Endothelial cell (in vitro differentiated cells): ENCODE measurements around the gene ZNF385B. TPM values are rescaled to one million over a fixed set of nuclear protein-coding genes. Genes with fewer than 3 reads are reported as not detected.

Experiments
- DNase-seq: peaks from one replicate; pipeline ENCODE4 v3.0.0; 2021; ENCODE audit warnings: low spot score
- H3K27ac Mint-ChIP-seq: one replicate; pipeline ENCODE4 v1.8.0; 2021; ENCODE audit warnings: mixed read lengths, inconsistent platforms; ENCODE audit not compliant: unreplicated experiment
- H3K27me3 Mint-ChIP-seq: one replicate; pipeline ENCODE4 v1.8.0; 2021; ENCODE audit warnings: mild to moderate bottlenecking, moderate library complexity, mixed read lengths, inconsistent platforms; ENCODE audit not compliant: unreplicated experiment
- H3K36me3 Mint-ChIP-seq: one replicate; pipeline ENCODE4 v1.8.0; 2021; ENCODE audit warnings: mild to moderate bottlenecking, low read depth, mixed read lengths, inconsistent platforms; ENCODE audit not compliant: unreplicated experiment
- H3K4me1 Mint-ChIP-seq: one replicate; pipeline ENCODE4 v1.8.0; 2021; ENCODE audit warnings: mild to moderate bottlenecking, mixed read lengths, inconsistent platforms; ENCODE audit not compliant: unreplicated experiment
- H3K4me3 Mint-ChIP-seq: one replicate; pipeline ENCODE4 v1.8.0; 2021; ENCODE audit warnings: mild to moderate bottlenecking, mixed read lengths, inconsistent platforms; ENCODE audit not compliant: unreplicated experiment
- H3K9me3 Mint-ChIP-seq: one replicate; pipeline ENCODE4 v1.8.0; 2021; ENCODE audit warnings: mixed read lengths, inconsistent platforms; ENCODE audit not compliant: unreplicated experiment
- total RNA-seq: library from RNA; stranded (reverse); fragmentation: NEBNext Ultra II Directional; extraction: Animal tissue kit (Norgen Biotek cat#: 25700); gene quantifications from one replicate; pipeline ENCODE4 v1.2.1, GENCODE V29; 2021; ENCODE audit not compliant: unreplicated experiment
- TF ChIP-seq, protein P1 (sequence below): fragments of 200-600 bp; sonication (generic); IDR thresholded peaks from one replicate; pipeline ENCODE4 v1.5.0; 2021; ENCODE audit warnings: antibody characterized with exemption; ENCODE audit not compliant: unreplicated experiment

ZNF385B gene
- total RNA-seq, 1 donor from 2014 or later = 0.49 TPM

DNA sequence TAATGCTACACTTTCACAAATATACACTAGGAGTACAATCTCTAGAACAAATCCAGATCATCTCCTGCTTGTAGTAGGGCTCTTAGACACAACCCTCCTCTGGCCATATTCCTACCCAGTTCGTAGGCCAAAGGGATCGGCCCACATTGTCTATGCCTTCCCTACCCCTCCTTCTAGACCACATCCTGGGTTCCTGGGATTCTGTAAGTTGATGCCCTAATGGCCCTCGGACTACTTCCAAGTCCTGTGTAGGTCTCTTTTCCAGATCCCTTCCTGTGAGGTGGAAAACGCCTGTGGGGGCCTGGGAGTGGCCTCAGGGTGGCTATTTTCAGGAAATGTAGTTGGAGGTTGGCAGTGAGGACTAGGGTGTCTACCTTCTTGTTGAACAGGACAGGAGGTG, 289.7 kb downstream of the ZNF385B start:
- H3K27me3 Mint-ChIP-seq = no peaks in the 10 kb centered on the region
- no peak for DNase-seq
- TF ChIP-seq, protein P1, sequence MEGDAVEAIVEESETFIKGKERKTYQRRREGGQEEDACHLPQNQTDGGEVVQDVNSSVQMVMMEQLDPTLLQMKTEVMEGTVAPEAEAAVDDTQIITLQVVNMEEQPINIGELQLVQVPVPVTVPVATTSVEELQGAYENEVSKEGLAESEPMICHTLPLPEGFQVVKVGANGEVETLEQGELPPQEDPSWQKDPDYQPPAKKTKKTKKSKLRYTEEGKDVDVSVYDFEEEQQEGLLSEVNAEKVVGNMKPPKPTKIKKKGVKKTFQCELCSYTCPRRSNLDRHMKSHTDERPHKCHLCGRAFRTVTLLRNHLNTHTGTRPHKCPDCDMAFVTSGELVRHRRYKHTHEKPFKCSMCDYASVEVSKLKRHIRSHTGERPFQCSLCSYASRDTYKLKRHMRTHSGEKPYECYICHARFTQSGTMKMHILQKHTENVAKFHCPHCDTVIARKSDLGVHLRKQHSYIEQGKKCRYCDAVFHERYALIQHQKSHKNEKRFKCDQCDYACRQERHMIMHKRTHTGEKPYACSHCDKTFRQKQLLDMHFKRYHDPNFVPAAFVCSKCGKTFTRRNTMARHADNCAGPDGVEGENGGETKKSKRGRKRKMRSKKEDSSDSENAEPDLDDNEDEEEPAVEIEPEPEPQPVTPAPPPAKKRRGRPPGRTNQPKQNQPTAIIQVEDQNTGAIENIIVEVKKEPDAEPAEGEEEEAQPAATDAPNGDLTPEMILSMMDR = no peak
- H3K9me3 Mint-ChIP-seq = no peaks in the 10 kb centered on the region
- H3K4me3 Mint-ChIP-seq = no peak overlapping the region
- H3K27ac Mint-ChIP-seq = no peak overlapping the region
- H3K4me1 Mint-ChIP-seq = no peaks in the 10 kb centered on the region
- H3K36me3 Mint-ChIP-seq = no peaks in the 10 kb centered on the region

DNA sequence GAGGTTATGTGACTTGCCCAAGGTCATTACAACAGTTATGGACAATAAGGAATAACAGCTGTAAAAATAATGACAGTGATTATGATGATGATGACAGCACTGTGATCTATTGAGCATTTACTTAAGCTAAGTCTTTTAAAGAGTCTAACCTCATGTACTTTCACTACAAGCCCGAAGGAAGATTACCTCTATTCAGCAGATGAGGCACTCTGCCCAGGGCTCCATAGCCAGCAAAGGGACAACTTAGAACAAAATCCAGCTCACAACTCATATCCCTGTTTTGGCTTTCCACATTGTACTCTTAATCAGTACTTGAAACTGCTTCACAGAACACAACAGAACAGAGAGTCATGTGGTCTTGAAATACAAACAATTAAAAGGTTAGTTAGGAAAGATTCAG, 290.2 kb downstream of the ZNF385B start:
- no peak for DNase-seq
- Mint-ChIP-seq H3K9me3 (no peaks in the 10 kb centered on the region), H3K27ac (no peak overlapping the region), H3K4me3 (no peak overlapping the region), H3K4me1 (no peaks in the 10 kb centered on the region), H3K27me3 (no peaks in the 10 kb centered on the region), H3K36me3 (no peaks in the 10 kb centered on the region)
- TF ChIP-seq, protein P1 = no peak

DNA sequence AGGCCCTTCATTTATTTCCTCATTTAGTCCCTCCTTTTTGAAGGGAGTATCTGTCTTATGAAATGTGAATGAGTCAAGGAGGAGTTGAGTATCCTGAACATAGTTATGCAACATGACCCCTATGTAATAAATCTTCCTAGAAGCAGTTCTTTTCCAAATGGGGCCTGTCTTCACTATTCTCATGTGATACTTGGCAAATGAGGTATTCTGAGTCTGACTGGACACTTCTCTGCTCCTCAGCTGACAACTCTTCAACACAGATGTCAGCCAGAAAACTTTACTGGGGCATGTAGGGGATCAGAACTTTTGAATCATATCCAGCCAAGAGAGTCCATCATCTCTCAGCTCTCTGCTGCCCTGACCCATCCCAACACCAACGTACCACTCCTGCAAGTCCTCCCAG, 291.6 kb downstream of the ZNF385B start:
- H3K27ac Mint-ChIP-seq = no peak overlapping the region
- no peaks in the 10 kb centered on the region for H3K36me3 Mint-ChIP-seq
- H3K4me1 Mint-ChIP-seq = no peaks in the 10 kb centered on the region
- DNase-seq = no peak
- no peaks in the 10 kb centered on the region for H3K27me3 Mint-ChIP-seq
- no peaks in the 10 kb centered on the region for H3K9me3 Mint-ChIP-seq
- H3K4me3 Mint-ChIP-seq = no peak overlapping the region
- TF ChIP-seq, protein P1 = no peak

DNA sequence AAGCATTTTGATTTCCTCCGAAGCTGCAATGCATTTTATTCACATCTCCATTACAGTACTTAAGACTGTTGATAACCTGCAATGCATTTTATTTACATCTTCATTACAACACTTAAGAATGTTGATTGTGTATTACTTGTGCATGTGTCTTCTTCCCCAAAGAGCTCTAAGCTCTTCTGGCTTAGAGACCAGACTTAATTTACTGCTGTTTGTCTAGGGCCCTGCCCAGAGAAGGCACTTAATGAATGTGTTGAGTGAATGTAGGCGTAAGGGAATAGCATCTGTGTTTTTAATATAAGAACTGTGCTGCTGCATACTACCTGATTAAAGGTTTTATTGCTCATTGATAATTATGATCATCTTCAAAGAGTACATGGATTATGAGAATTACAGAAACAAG, 295.6 kb downstream of the ZNF385B start:
- Mint-ChIP-seq H3K36me3 (no peaks in the 10 kb centered on the region), H3K27ac (no peak overlapping the region), H3K27me3 (peaks cover 1% of the 10 kb centered on the region), H3K4me3 (no peak overlapping the region), H3K9me3 (no peaks in the 10 kb centered on the region), H3K4me1 (no peaks in the 10 kb centered on the region)
- TF ChIP-seq, protein P1 = no peak
- no peak for DNase-seq

DNA sequence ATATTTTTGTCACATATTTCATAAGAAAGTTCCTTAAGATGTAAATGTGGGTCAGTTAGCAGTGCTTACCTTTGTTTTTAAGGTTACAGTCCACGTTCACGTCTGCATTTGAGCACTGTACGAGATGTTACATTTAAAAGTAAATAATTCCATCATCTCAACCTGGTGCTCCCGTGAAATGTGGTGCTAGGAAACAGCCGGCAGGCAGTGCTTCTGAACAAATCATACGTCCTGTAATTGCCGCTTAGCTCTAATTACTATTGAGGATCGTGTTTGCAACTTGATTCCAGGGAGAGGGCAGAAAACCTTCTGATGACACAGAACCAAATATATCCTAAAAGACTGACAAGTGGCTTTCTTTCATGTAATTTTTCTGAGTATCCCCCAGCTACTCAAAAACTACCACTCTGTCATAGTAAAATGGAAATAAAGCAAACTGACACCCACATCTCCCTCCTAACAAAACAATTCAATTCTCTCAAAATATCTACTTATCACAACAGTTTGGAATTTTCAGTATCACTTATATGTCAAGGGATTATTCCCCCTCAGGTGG, 299.0 kb downstream of the ZNF385B start:
- Mint-ChIP-seq H3K27ac (no peak overlapping the region), H3K4me1 (no peaks in the 10 kb centered on the region), H3K4me3 (no peak overlapping the region), H3K36me3 (no peaks in the 10 kb centered on the region), H3K27me3 (peaks cover 1% of the 10 kb centered on the region), H3K9me3 (no peaks in the 10 kb centered on the region)
- TF ChIP-seq, protein P1 = no peak
- no peak for DNase-seq
